Duodenal mucosa (tissue), 2 donors: ENCODE measurements around the gene DDX60.

ENCODE experiments used
- H3K27ac ChIP-seq: one replicate; pipeline ENCODE4 v1.7.0; 2013; ENCODE audit warnings: low read depth, low read length
- H3K27me3 ChIP-seq, 2 donors: one replicate each; pipeline ENCODE4 v1.7.0; 2013; ENCODE audit warnings: low read length in 2 of 2, control low read depth in 1 of 2; ENCODE audit not compliant: insufficient read depth in 2 of 2, control insufficient read depth in 1 of 2
- H3K36me3 ChIP-seq, 2 donors: one replicate each; pipeline ENCODE4 v1.7.0; 2013; ENCODE audit warnings: low read length in 2 of 2, control low read depth in 1 of 2; ENCODE audit not compliant: insufficient read depth in 2 of 2, control insufficient read depth in 1 of 2
- H3K4me1 ChIP-seq, 2 donors: one replicate each; pipeline ENCODE4 v1.7.0; 2013; ENCODE audit warnings: low read length in 2 of 2, control low read depth in 1 of 2; ENCODE audit not compliant: insufficient read depth in 2 of 2, control insufficient read depth in 1 of 2
- H3K4me3 ChIP-seq, 2 donors: one replicate each; pipeline ENCODE4 v1.7.0; 2013; ENCODE audit warnings: low read length in 2 of 2, low read depth in 1 of 2
- H3K9ac ChIP-seq, 2 donors: one replicate each; pipeline ENCODE4 v1.7.0; 2013; ENCODE audit warnings: low read length in 2 of 2, low read depth in 1 of 2
- H3K9me3 ChIP-seq, 2 donors: one replicate each; pipeline ENCODE4 v1.7.0; 2013; ENCODE audit warnings: low read length in 2 of 2, control low read depth in 1 of 2; ENCODE audit not compliant: control insufficient read depth in 1 of 2

DDX60 gene

DNA sequence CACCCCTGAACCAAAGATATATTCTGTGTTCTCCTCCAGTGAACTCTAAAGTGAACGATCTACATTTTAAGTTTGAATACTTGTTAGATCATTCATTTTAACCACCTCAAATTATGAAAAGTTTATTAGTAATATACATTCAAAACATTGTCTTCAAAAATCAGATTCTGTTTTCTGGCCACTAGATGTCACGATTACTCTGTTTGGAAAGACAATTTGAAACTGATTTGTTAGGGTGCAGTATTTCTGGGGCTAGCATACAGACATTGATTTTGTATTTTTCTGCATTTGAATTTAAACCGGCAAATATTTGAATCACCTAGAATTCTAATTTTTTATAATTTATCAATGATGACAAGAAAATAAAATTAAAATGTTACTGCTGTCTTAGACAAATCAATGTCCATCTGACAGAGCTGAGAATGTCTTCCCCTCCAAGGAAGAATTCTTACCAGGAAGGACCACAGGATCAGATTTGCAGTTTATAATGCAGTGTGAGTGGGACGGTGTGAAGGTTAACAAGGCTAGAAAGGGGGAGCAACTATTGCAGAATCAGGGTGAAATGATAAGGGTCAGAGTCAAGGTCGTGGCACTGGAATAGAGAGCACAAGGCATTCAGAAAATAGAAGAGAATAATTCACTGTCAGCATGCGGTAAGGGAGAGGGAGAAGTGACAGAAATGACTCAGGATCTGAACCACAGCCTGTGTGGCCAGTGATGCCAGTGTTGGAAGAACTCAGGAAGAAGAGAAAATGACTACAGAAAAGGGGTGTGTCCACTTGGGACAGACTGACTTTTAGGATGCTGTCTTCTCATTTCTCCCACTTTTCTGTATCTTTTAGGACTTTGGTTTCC lies 134.6 kb downstream of the DDX60 start:
- no peak overlapping the region for H3K4me3 ChIP-seq
- no peak overlapping the region for H3K27ac ChIP-seq
- no peak overlapping the region for H3K9ac ChIP-seq
- H3K4me1 ChIP-seq = no peaks in the 10 kb centered on the region
- H3K9me3 ChIP-seq = no peaks in the 10 kb centered on the region
- no peaks in the 10 kb centered on the region for H3K27me3 ChIP-seq
- H3K36me3 ChIP-seq = no peaks in the 10 kb centered on the region

DNA sequence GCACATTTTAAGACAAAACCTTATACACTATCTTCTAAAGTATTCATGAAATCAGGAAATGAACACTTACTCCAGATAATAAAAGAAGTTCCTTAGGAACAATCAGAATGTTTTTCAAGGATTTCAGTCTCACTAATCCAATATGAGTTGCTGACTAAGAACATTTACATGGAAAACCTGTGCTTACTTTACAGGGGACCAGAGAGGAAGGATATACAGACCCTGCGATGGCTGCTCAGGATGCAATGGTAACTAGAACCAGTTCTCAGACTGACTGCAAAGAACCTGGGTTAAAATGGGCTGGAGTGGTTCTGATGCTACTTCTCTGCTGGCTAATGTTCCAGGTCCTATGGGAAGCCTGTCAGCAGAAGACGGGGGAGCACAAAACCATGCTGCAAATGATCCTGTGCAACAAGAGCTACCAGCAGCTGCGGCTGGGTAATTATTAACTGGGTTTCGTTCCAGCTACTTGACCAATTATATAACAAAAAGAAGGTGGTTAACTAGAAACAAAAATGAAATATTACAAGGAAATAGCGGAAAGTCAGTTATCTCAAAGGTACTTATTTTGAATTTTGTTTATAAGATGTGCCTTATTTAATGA lies 140.9 kb downstream of the DDX60 start:
- Histone ChIP-seq H3K36me3 (no peaks in the 10 kb centered on the region), H3K4me1 (peaks cover 0 to 7% of the 10 kb centered on the region in 2 donors), H3K27me3 (no peaks in the 10 kb centered on the region), H3K9me3 (no peaks in the 10 kb centered on the region), H3K9ac (no peak overlapping the region), H3K4me3 (no peak overlapping the region), H3K27ac (no peak overlapping the region)

DNA sequence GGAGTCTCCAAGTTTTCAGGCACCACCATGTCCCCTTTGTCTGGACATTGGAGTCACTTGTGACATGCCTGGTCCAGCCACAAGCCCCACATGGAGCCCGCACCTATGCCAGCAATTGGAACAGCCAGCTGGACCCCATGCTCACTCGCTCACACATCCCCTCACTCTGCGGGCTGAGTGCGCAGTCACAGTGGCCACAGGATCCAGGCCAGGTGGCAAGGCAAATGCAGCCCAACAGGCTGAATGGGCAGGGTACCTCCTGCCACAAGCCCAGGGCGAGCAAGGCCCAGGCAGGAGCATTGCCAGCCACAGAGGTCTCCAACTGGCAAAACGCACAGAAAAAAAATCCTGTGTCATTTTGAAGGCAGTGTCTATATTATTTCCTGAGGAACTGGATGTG lies 144.2 kb downstream of the DDX60 start:
- H3K36me3 ChIP-seq = no peaks in the 10 kb centered on the region
- no peak overlapping the region for H3K9ac ChIP-seq
- no peak overlapping the region for H3K27ac ChIP-seq
- no peaks in the 10 kb centered on the region for H3K27me3 ChIP-seq
- peaks cover 0 to 7% of the 10 kb centered on the region in 2 donors for H3K4me1 ChIP-seq
- no peak overlapping the region for H3K4me3 ChIP-seq
- H3K9me3 ChIP-seq = no peaks in the 10 kb centered on the region

- H3K4me3 ChIP-seq = no peak overlapping the region
- no peak overlapping the region for H3K27ac ChIP-seq
- no peak overlapping the region for H3K9ac ChIP-seq
- H3K36me3 ChIP-seq = no peaks in the 10 kb centered on the region
- H3K9me3 ChIP-seq = no peaks in the 10 kb centered on the region
- H3K27me3 ChIP-seq = no peaks in the 10 kb centered on the region
- no peaks in the 10 kb centered on the region for H3K4me1 ChIP-seq
Measured at GRCh38 chr4:168167714-168168284, 150.8 kb downstream of the DDX60 start.
